Endothelial cell of umbilical vein (primary cell): Measurements from ENCODE around the gene ENTPD3. TPM values are rescaled to one million over a fixed set of nuclear protein-coding genes. Genes with fewer than 3 reads are reported as not detected.

Source experiments
- BruUV-seq: library from RNA; stranded (reverse); fragments of 400-500 nt; replicated peaks from 2 replicates; lab custom pipeline; 2021; lab: Mats Ljungman, UMichigan
- CTCF ChIA-PET: fragments of 300-600, 350-600 bp; sonication (Branson Sonifier 250); formaldehyde crosslinking; loops from one replicate; lab custom pipeline; 2021; ENCODE audit warnings: antibody characterized with exemption, inconsistent platforms; lab: Charles Lee
- POLR2A ChIA-PET: fragments of 300-600, 350-600 bp; sonication (Branson Sonifier 250); formaldehyde crosslinking; loops from one replicate; lab custom pipeline; 2021; ENCODE audit warnings: antibody characterized with exemption, inconsistent platforms; lab: Charles Lee
- DNase-seq: peaks from one replicate; pipeline ENCODE4 v3.0.0-alpha.2; 2011; ENCODE audit warnings: low read depth, low spot score
- FAIRE-seq: peaks from 2 replicates; lab custom pipeline; 2011; peaks lifted over from hg19 to GRCh38; lab: Jason Lieb, UNC
- H2AFZ ChIP-seq: 2 replicates; pipeline ENCODE4 v1.6.0; 2012; ENCODE audit warnings: low read depth, low read length, control low read depth, inconsistent platforms
- H3K27ac ChIP-seq: 2 replicates; pipeline ENCODE4 v1.5.1; 2011; ENCODE audit warnings: low read depth, mild to moderate bottlenecking, control low read depth, low read length, moderate library complexity; ENCODE audit not compliant: insufficient read depth
- H3K27me3 ChIP-seq, 2 experiments: 2 replicates each; pipeline versions ENCODE4 v1.6.0 to v1.6.1; 2011; ENCODE audit warnings: low read length in 2 of 2, mixed read lengths in 1 of 2; ENCODE audit not compliant: control insufficient read depth in 2 of 2, insufficient read depth in 2 of 2
- H3K36me3 ChIP-seq, 2 experiments: 2 replicates in 1 of 2; 3 replicates in 1 of 2; pipeline ENCODE4 v1.5.1; 2011; ENCODE audit warnings: low read length in 2 of 2, mild to moderate bottlenecking in 1 of 2, moderate library complexity in 1 of 2; ENCODE audit not compliant: control insufficient read depth in 2 of 2, insufficient read depth in 2 of 2; ENCODE audit errors: extremely low read depth in 1 of 2
- H3K4me1 ChIP-seq: 3 replicates; pipeline ENCODE4 v1.5.1; 2011; ENCODE audit warnings: mild to moderate bottlenecking, low read length; ENCODE audit not compliant: control insufficient read depth, insufficient read depth; ENCODE audit errors: extremely low read depth
- H3K4me2 ChIP-seq: 2 replicates; pipeline ENCODE4 v1.6.1; 2011; ENCODE audit warnings: low read length, control low read depth, mixed read lengths; ENCODE audit not compliant: insufficient read depth
- H3K4me3 ChIP-seq, 3 experiments: fragments of 200-600 bp in 1 of 3; sonication (generic), shearing (Covaris generic) in 1 of 3; replicated peaks in 1 of 3; 2 replicates each; pipeline ENCODE4 v1.5.1; 2011 to 2016; ENCODE audit warnings: control low read depth in 3 of 3, low read length in 3 of 3, mild to moderate bottlenecking in 2 of 3, inconsistent platforms in 1 of 3, low read depth in 1 of 3, moderate library complexity in 1 of 3; ENCODE audit not compliant: insufficient read depth in 1 of 3
- H3K79me2 ChIP-seq: 2 replicates; pipeline ENCODE4 v1.6.0; 2012; ENCODE audit warnings: low read length, inconsistent platforms; ENCODE audit not compliant: control insufficient read depth, insufficient read depth
- H3K9ac ChIP-seq: replicated peaks from 2 replicates; pipeline ENCODE3; 2011; ENCODE audit warnings: low read length, control low read depth; ENCODE audit not compliant: insufficient read depth; ENCODE audit errors: extremely low read depth
- H3K9me1 ChIP-seq: replicated peaks from 3 replicates; pipeline ENCODE4 v1.6.0; 2011; ENCODE audit warnings: mild to moderate bottlenecking, low read length; ENCODE audit not compliant: control insufficient read depth, insufficient read depth; ENCODE audit errors: extremely low read depth
- H3K9me3 ChIP-seq: replicated peaks from 2 replicates; pipeline ENCODE4 v1.5.1; 2012; ENCODE audit warnings: low read length, inconsistent platforms; ENCODE audit not compliant: control insufficient read depth, insufficient read depth
- H4K20me1 ChIP-seq: replicated peaks from 2 replicates; pipeline ENCODE3; 2011; ENCODE audit warnings: mild to moderate bottlenecking, low read length; ENCODE audit not compliant: control insufficient read depth, insufficient read depth; ENCODE audit errors: extremely low read depth
- EZH2 ChIP-seq: IDR thresholded peaks from 2 replicates; pipeline ENCODE4 v1.6.1; 2012; ENCODE audit warnings: borderline replicate concordance, low read depth, mild to moderate bottlenecking, moderate library complexity, low read length, inconsistent platforms; ENCODE audit not compliant: severe bottlenecking
- FOS ChIP-seq: IDR thresholded peaks from 2 replicates; pipeline ENCODE4 v1.6.1; 2011; ENCODE audit warnings: mild to moderate bottlenecking, low read length, moderate library complexity, borderline replicate concordance; ENCODE audit not compliant: insufficient read depth
- GATA2 ChIP-seq: IDR thresholded peaks from 2 replicates; pipeline ENCODE4 v1.7.0; 2011; ENCODE audit warnings: low read depth, mild to moderate bottlenecking, moderate library complexity, mixed read lengths, low read length; ENCODE audit not compliant: insufficient read length, insufficient read depth
- JUN ChIP-seq: IDR thresholded peaks from 2 replicates; pipeline ENCODE4 v1.6.1; 2011; ENCODE audit warnings: borderline replicate concordance, low read depth; ENCODE audit not compliant: insufficient read length, insufficient read depth
- MAX ChIP-seq: IDR thresholded peaks from 2 replicates; pipeline ENCODE4 v1.6.1; 2011; ENCODE audit not compliant: insufficient read depth, insufficient read length
- MYC ChIP-seq: IDR thresholded peaks from one replicate; pipeline ENCODE4 v1.6.1; 2011; ENCODE audit warnings: mild to moderate bottlenecking, low read depth, low read length
- POLR2A ChIP-seq: IDR thresholded peaks from 2 replicates; pipeline ENCODE4 v1.6.1; 2012; ENCODE audit warnings: low read depth, mild to moderate bottlenecking, control low read depth, low read length
- POLR2AphosphoS5 ChIP-seq: IDR thresholded peaks from 2 replicates; pipeline ENCODE4 v1.6.1; 2012; ENCODE audit warnings: low read depth, mild to moderate bottlenecking, control low read depth, low read length, moderate library complexity; ENCODE audit not compliant: insufficient read depth
- dilution Hi-C: fragments of 300-500 bp; cut with MboI; formaldehyde crosslinking; loops from one replicate; pipeline ENCODE4 v1.15.0; 2019; ENCODE audit warnings: low sequenced_read_pairs; ENCODE audit not compliant: extremely low pct_ligation_motif_present
- intact Hi-C: fragments of 100-400 bp; cut with micrococcal nuclease; formaldehyde crosslinking; loops from one replicate; pipeline ENCODE4 v1.10.0; 2022
- polyA plus RNA-seq, 4 experiments: library from polyadenylated mRNA; depleted of rRNA in 3 of 4; stranded (reverse) in 3 of 4; unstranded in 1 of 4; fragments of >200 nt; gene quantifications; 2 replicates each; pipeline versions ENCODE4 v1.2.1 to v1.2.3, GENCODE V29; 2011 to 2012; ENCODE audit warnings: missing spikeins in 1 of 4
- total RNA-seq: library from RNA; stranded (reverse); gene quantifications from 2 replicates; pipeline ENCODE4 v1.2.3, GENCODE V29; 2021
- TF ChIP-seq, protein P1 (sequence below), 2 donors: IDR thresholded peaks; 1 replicate in 1 of 2; 2 replicates in 1 of 2; pipeline ENCODE4 v1.5.1; 2011; ENCODE audit warnings: low read length in 2 of 2, mild to moderate bottlenecking in 2 of 2, moderate library complexity in 2 of 2, control low read depth in 1 of 2, inconsistent platforms in 1 of 2, low read depth in 1 of 2; ENCODE audit not compliant: insufficient read depth in 1 of 2; ENCODE audit errors: extremely low read depth in 1 of 2

The ENTPD3 gene
- total and polyA plus RNA-seq, 2 donors (not counting 3 experiments of a cell fraction or from before 2014, with no cell fraction given): not detected

DNA sequence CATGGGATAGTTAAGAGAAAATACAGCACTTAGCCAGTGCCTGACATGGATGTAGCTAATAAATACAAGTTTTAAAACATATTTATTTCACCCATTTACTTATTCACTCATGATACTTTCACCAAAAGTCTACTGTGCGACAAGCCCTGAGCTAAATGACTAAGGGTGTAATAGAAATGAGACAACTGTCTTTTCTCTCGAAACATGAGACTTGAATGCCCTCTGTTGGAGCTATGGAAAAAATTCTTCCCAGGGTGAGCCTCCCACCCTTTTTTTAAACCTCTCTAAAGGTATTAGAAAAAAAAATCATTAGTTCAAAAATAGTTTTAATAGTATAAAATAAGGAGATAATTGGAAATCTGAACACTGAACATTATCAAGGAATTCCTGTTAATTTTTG is 45.8 kb downstream of the ENTPD3 start:
- POLR2A ChIA-PET: no interaction called here
- intact Hi-C loops: no loop called here

More for the DNA sequence above, 45.8 kb downstream of the ENTPD3 start:
- TF ChIP-seq JUN: no peak
- TF ChIP-seq EZH2: no peak
- no peak for TF ChIP-seq MAX
- no peak for TF ChIP-seq POLR2A
- no peak for TF ChIP-seq POLR2AphosphoS5
- no peak for TF ChIP-seq FOS
- TF ChIP-seq MYC: no peak
- TF ChIP-seq, protein P1, sequence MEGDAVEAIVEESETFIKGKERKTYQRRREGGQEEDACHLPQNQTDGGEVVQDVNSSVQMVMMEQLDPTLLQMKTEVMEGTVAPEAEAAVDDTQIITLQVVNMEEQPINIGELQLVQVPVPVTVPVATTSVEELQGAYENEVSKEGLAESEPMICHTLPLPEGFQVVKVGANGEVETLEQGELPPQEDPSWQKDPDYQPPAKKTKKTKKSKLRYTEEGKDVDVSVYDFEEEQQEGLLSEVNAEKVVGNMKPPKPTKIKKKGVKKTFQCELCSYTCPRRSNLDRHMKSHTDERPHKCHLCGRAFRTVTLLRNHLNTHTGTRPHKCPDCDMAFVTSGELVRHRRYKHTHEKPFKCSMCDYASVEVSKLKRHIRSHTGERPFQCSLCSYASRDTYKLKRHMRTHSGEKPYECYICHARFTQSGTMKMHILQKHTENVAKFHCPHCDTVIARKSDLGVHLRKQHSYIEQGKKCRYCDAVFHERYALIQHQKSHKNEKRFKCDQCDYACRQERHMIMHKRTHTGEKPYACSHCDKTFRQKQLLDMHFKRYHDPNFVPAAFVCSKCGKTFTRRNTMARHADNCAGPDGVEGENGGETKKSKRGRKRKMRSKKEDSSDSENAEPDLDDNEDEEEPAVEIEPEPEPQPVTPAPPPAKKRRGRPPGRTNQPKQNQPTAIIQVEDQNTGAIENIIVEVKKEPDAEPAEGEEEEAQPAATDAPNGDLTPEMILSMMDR (IDR thresholded peaks at IDR 0.05; ENCODE audit: extremely low read depth in 1 of 2, insufficient read depth in 1 of 2, low read depth in 1 of 2, low read length in 2 of 2): no peak
- TF ChIP-seq GATA2: no peak
- DNase-seq: no peak
- no peak overlapping the region for H3K4me2 ChIP-seq
- no peaks in the 10 kb centered on the region for H3K79me2 ChIP-seq
- no peaks in the 10 kb centered on the region for H4K20me1 ChIP-seq
- no peak overlapping the region for H3K4me3 ChIP-seq
- no peaks in the 10 kb centered on the region for H3K9me3 ChIP-seq
- dilution Hi-C loops: no loop called here
- no peaks in the 10 kb centered on the region for H3K36me3 ChIP-seq
- H2AFZ ChIP-seq: no peak overlapping the region
- H3K4me1 ChIP-seq: no peaks in the 10 kb centered on the region
- no peak for FAIRE-seq
- CTCF ChIA-PET: no interaction called here
- no peaks in the 10 kb centered on the region for H3K9me1 ChIP-seq
- H3K27ac ChIP-seq: no peak overlapping the region
- BruUV-seq: no TSS peak
- H3K27me3 ChIP-seq: no peaks in the 10 kb centered on the region
- no peak overlapping the region for H3K9ac ChIP-seq
